ENCODE measurements around the gene ERC1.

Gene ERC1

GRCh38 chr12:1401891-1402290 is 410.9 kb downstream of the ERC1 start:
- DNase-seq (ENCODE audit: low spot score): no peak

GRCh38 chr12:1403417-1403816 is 412.4 kb downstream of the ERC1 start:
- DNase-seq (ENCODE audit: low spot score): no peak

- no peak for DNase-seq (ENCODE audit: low spot score)
Measured at GRCh38 chr12:1405619-1406018, 414.6 kb downstream of the ERC1 start.

GRCh38 chr12:1410794-1411193 is 419.8 kb downstream of the ERC1 start:
- no peak for DNase-seq (ENCODE audit: low spot score)

DNA sequence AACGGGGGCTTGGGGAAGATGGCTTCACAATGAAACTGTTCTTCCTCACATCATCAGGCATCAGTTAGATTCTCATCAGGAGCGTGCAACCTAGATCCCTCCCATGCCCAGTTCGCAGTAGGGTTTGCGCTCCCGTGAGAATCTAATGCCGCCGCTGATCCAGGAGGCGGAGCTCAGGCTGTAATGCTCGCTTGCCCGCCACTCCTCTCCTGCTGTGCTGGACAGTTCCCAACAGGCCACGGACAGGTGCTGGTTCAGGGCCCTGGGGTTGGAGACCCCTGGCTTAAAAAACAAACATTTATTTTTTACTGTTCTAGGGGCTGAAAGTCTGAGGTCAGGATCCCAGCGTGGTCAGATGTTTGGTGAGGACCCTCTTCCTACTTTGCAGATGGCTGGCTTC is 422.9 kb downstream of the ERC1 start:
- no peak for DNase-seq (ENCODE audit: low spot score)

DNA sequence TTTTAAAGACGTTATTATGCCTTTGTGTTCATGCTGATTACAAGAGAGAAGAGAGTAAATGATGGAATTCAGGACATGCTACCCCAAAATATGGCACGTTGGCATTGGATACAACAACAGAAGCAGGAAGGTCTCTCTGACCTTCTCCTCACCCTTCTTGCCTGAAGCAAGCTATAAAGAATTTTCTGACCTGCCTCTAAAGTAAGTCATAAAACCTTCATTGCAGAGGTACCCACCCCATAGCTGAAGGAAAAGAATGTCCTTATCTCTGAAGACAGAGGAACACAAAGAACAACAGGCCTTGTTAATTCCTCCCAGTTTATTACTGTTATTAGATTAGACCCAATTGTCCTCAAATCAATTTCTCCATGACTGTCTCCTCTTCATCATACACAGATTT is 427.1 kb downstream of the ERC1 start:
- DNase-seq (ENCODE audit: low spot score): no peak

DNA sequence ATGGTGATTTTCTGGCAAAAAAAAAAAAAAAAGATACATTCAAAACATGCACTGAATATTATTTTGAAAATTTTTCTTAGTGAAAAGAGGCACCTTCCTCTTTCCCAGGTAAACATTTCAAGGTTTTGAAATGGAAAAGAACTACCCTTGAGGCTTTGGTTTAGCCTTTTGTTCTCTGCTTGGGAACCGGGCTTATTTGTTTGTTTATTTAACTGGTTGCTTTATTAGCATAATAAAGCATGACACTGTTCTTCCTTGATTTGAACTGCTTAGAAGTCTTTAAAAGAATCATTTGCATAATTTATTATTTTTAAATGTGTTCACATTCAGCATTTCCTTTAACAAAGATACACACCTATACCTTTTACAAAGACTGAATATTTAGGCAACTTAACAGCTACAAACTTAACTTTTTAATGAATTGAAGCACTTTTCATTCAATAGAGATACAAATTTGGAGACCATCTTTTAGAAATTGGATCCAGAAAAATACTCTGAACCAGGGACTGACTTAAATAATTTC is 428.9 kb downstream of the ERC1 start:
- DNase-seq (ENCODE audit: low spot score): no peak

- no peak for DNase-seq (ENCODE audit: low spot score)
Measured at GRCh38 chr12:1421091-1421846, 430.2 kb downstream of the ERC1 start.

GRCh38 chr12:1422604-1423315 is 431.7 kb downstream of the ERC1 start:
- no peak for DNase-seq (ENCODE audit: low spot score)

GRCh38 chr12:1424674-1425395 is 433.8 kb downstream of the ERC1 start:
- DNase-seq (ENCODE audit: low spot score): no peak

DNA sequence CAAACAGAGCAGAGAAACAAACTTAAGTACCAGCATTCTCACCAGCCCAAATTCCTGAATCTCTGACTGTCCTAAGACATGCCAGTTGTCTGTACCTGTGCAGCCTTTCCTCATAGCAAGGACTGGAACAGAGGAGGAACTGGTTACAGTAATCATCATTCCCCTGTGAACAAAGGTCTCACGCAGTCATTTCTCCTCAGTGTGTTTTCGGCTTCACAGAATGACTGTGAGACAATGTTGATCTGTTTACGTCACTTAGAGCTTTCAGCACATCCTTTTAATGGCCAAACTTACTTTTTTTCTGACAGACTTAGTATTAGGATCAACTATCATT is 434.3 kb downstream of the ERC1 start:
- DNase-seq (ENCODE audit: low spot score): no peak

DNA sequence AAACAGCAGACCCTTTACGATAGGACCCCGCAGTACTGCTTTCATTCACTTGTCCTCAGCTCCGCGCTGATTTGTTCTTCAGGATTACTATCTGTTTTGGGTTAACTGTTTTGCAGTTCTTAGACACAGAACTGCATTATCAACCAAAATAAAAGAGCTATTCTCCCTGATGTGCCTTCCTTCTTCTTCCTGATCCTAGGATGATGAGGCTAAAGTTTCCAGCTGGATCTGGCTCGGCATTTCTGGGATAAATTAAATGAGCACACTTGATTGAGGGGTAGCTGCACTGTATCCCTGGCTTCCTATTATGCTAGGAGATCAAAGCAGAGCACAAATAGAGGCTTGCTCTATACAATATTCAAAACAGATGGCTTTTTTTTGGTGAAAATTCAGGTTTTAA is 437.6 kb downstream of the ERC1 start:
- DNase-seq (ENCODE audit: low spot score): no peak

DNA sequence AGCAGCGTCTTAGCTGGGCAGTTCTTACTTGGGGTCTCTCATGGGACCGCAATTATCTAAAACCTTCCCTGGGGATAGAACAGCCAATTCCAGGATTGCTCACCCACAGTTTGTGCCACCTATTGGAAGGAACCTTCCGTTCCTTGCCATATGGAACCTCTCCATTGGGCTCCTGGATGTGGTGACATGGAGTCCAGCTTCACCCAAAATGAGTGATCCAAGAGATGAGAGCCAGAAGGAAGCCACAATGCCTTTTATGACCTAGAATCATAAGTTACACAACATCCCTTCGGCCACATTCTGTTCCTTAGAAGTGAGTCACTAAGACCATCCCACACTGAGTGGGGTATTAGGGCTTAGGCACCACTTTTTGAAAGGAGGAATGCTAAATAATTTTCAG is 439.0 kb downstream of the ERC1 start:
- DNase-seq (ENCODE audit: low spot score): no peak

GRCh38 chr12:1434296-1434955 is 443.4 kb downstream of the ERC1 start:
- DNase-seq (ENCODE audit: low spot score): no peak

DNA sequence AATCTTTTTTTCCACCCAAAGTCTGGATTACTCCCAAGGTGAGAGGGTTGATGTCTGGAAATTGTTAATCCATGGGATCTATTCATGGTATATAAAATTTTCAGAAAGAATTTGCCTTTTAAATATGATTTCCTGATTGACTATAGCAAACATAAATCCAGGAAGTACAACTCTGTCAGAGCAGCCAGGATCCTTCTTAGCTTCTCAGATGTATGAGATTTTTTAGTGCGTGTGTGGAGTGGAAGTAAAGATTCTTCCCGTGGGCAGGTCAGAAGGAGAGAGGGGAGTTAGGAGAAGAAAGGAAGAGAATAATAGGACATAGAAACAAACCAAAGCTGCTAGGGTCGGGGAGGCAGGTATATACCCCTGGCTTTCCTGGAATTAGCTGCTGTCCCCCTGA is 444.0 kb downstream of the ERC1 start:
- no peak for DNase-seq (ENCODE audit: low spot score)

GRCh38 chr12:1435456-1435855 is 444.4 kb downstream of the ERC1 start:
- DNase-seq (ENCODE audit: low spot score): no peak

DNA sequence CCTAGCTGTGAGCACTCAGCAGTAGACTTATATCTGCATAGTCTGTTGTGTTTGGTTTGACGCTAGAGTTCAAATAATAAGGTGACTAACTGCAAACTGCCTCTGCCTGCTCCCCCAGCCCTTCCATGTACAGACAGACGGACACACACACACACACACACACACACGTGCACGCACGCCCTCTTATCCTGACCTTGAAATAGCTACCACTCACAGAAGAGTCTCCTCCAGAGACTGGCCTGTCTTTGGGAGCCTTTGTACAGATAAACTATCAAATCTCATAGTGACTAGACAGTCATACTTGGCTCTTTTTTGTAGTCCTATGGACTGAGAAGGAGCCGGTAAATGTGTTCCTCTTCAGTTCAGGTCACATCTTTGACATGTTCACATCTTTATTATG is 445.0 kb downstream of the ERC1 start:
- DNase-seq (ENCODE audit: low spot score): no peak

DNA sequence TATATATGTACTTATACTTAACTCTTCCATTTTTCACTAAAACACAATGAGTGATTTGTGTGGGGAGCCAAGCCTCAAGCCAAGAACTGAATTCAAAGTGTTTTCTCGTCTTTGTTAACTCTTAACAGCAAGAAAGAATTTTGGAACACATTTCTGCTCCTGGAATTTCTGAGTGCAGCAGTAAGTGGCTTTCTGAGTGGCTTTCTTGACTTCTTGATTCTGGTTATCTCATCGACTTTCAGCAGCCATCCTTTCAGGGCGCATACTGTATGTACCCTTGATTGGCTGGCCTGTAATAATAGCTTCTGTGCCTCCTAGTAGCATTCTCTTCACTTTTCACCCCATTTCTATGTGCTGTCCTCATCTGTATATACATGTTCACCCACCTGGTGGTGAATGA is 446.0 kb downstream of the ERC1 start:
- no peak for DNase-seq (ENCODE audit: low spot score)

DNA sequence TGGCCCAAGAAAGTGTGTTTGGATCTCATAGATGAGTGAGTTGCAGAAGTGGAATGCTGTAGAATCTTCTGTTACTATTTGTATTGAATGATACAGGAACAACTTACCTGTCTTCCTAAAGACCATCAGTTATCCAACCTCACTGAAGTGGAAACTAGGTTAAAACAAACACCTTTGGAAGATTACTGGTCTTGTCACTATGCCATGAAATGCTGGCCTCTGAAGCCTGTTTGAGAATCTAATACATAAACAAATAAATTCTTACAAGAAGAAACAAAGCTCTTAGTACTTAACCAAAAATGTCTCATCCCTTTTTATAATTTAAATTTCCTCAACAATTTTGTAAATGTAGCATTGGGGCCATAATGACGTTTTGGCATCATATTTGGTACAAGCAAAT is 448.2 kb downstream of the ERC1 start:
- DNase-seq (ENCODE audit: low spot score): no peak

- no peak for DNase-seq (ENCODE audit: low spot score)
Measured at GRCh38 chr12:1439687-1440086, 448.7 kb downstream of the ERC1 start.

- DNase-seq (ENCODE audit: low spot score): no peak
Measured at GRCh38 chr12:1443421-1444141, 452.6 kb downstream of the ERC1 start.

GRCh38 chr12:1444142-1444516 is 453.1 kb downstream of the ERC1 start:
- no peak for DNase-seq (ENCODE audit: low spot score)

Data from kidney capillary endothelial cell (primary cell).